LNCAP (cell line): Measurements from ENCODE around the gene NFASC.

Experiments
- CTCF ChIP-seq: fragments of 450-650 bp; IDR thresholded peaks from 2 replicates; pipeline ENCODE4 v1.5.1; 2017; ENCODE audit warnings: mild to moderate bottlenecking

The NFASC gene

GRCh38 chr1:204961765-204962419, 91.2 kb downstream of the NFASC start:
- no peak for TF ChIP-seq CTCF

DNA sequence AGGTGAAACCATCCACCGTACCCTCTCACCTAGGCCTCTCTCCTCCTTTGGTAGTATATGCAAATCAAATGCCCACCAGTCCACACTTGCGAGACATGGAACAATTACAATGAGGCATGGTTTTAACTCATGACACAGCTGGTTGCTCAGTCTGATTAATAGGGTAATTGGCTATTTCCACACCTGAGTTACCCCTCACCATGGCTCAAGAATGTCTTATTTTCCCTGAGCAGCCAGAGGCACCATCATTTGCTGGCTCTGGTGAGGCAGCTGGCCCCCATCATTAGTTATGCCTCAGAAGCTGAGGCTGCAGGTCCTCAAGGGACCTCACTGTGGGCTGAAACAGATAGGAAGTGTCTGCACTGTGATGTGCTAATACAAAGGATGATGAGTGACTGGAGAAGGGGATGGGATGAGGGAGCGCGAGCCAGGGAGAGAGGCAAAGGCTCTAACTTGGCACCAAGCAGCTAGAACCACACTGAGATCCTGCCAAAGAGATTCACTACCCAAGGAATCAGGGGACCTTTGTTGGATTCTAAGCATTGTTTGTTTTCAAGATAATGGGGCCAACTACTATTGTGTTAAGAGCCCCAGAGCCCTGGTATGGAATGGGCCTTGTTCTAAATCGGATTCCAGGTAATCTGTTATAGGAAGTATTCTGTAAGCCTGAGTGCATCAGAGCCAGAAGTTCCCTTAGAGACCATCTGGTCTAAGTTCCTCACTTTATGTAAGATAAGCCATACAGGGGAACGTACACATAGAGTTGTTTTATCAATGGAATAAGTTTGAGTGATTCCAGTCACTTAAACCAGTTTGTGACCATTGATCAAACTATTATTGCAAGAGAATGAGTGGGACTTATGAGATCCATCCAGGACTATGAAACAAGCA, 92.3 kb downstream of the NFASC start:
- TF ChIP-seq CTCF, result no peak

DNA sequence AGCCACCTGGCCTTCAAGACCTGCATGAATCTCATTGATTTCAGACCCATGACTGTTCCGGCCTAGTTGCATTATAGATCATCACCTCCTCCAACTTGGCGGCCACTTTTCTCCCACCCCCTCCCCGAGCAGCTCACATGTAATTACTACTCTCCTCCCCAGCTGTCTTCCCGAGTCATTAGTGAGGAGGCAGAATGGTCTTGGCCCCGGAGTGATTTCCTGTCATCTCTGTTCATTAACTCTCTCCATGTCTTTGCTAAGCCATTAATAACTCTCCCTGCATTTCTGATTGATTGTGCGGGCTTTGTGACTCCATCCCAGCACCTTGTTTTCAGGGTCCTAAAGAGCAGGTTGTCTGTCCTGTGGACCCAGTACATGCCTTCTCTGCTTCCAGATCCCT, 96.8 kb downstream of the NFASC start:
- no peak for TF ChIP-seq CTCF

DNA sequence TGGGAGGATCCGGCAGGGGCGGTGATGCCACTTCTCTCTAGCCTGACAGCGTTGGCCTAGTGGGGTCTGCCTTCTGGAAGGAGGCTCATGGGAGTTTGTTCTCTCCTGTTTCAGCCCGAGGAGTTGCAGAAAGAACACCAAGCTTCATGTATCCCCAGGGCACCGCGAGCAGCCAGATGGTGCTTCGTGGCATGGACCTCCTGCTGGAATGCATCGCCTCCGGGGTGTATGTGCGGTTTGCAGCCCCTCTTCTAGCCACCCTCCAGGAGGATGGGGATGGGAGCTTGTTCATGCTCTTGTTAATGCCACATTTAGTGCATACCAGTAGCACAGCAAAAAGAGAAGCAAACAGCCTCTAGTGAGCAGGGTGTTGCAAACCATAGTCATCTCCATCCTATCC, 97.5 kb downstream of the NFASC start:
- no peak for TF ChIP-seq CTCF

- no peak for TF ChIP-seq CTCF
These were observed 98.3 kb downstream of the NFASC start for GRCh38 chr1:204968951-204969350.

DNA sequence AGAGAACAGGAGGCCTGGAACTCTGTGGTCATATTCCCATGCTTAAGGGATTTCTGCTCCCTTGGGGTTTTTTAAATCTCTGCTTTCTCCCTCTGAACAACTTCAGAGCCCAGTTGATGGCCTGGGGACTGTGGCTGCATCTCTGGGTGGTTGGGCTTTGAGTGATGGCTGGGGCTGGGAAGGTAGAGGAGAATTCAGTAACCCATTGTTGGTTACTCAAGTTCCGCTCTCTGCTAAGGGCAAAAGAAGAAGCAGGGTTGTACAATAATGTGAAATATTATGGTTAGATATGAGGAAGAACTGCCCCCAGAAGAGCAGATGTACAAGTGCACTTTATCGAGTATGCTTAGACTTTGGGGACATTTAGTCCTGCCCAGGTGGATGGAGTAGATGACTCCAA, 100.3 kb downstream of the NFASC start:
- TF ChIP-seq CTCF, result no peak

- no peak for TF ChIP-seq CTCF
These were observed 101.1 kb downstream of the NFASC start for GRCh38 chr1:204971517-204972336.
